Motor neuron (in vitro differentiated cells): ENCODE results near the gene CDK8. TPM values are rescaled to one million over a fixed set of nuclear protein-coding genes. Genes with fewer than 3 reads are reported as not detected.
A peak's percentile ranks its signal among the peaks of the same experiment; 100 is the strongest.

Experiments
- ATAC-seq, 8 experiments: fragments of 200-7000 bp; cut with Tn5 transposase; replicated peaks in 6 of 8; 2 replicates each; pipeline ENCODE4 v1.8.0; 2021; ENCODE audit warnings: mild to moderate bottlenecking in 8 of 8, moderate library complexity in 8 of 8
- H3K27ac ChIP-seq, 2 donors: fragments of 250-450 bp; sonication (Bioruptor Pico); 2 replicates each; pipeline ENCODE4 v1.9.0; 2021; ENCODE audit warnings: antibody characterized with exemption in 2 of 2, mild to moderate bottlenecking in 2 of 2, moderate library complexity in 1 of 2
- H3K4me1 ChIP-seq, 2 donors: fragments of 250-450 bp; sonication (Bioruptor Pico); replicated peaks in 1 of 2; 2 replicates each; pipeline ENCODE4 v1.6.1; 2021; ENCODE audit warnings: antibody characterized with exemption in 2 of 2, mild to moderate bottlenecking in 2 of 2, moderate library complexity in 1 of 2
- H3K4me3 ChIP-seq, 5 donors: fragments of 250-450 bp; sonication (Bioruptor Pico); 2 replicates each; pipeline ENCODE4 v1.9.0; 2021; ENCODE audit warnings: antibody characterized with exemption in 5 of 5, mild to moderate bottlenecking in 5 of 5, moderate library complexity in 4 of 5
- WGBS, 10 experiments: fragments of 450-650 bp; shearing (Covaris generic); methylation state at CpG; one replicate each; pipeline ENCODE4 v1.0.0; 2022; 5-methylcytosine and 5-hydroxymethylcytosine counted together
- in situ Hi-C, 9 experiments: fragments of 400-800 bp; cut with MboI; loops; one replicate each; pipeline ENCODE4 v1.15.0; 2021; ENCODE audit warnings: low sequenced_read_pairs in 9 of 9, low pct_unique_long_range_greater_than_20kb in 2 of 9; ENCODE audit not compliant: unreplicated experiment in 9 of 9
- total RNA-seq, 8 experiments: library from RNA; unstranded; fragments of 300-600 nt; gene quantifications; 2 replicates each; pipeline versions ENCODE4 v1.2.3 to v1.2.4, GENCODE V29; 2022

CDK8 gene
- total RNA-seq, 8 experiments from 2014 or later, result 14.0 to 35.0 (median 28.1) TPM

GRCh38 chr13:26420282-26420960, 166.5 kb downstream of the CDK8 start:
- no peak for ATAC-seq
- WGBS, 10 experiments, result 0 to 100% (median 72%) methylated on average over 1 to 4 of the region's 4 CpGs; no CpG with 5 or more reads in 1 of the 10 experiments
- in situ Hi-C loops, result no loop called here
- Histone ChIP-seq H3K4me1 (no peaks in the 10 kb centered on the region), H3K27ac (no peak overlapping the region), H3K4me3 (no peak overlapping the region)

- Histone ChIP-seq H3K4me1 (no peaks in the 10 kb centered on the region), H3K27ac (no peak overlapping the region), H3K4me3 (no peak overlapping the region)
- WGBS, 10 experiments, result 35 to 90% (median 67%) methylated on average over 1 to 5 of the region's 7 CpGs; no CpG with 5 or more reads in 2 of the 10 experiments
- no peak for ATAC-seq
- in situ Hi-C loops, result no loop called here
Observed at GRCh38 chr13:26422036-26422435, 168.1 kb downstream of the CDK8 start.

GRCh38 chr13:26423629-26424028, 169.7 kb downstream of the CDK8 start:
- 0 to 80% (median 17%) methylated on average over 1 to 3 of the region's 3 CpGs; no CpG with 5 or more reads in 2 of the 10 experiments for WGBS, 10 experiments
- Histone ChIP-seq H3K27ac (no peak overlapping the region), H3K4me1 (no peaks in the 10 kb centered on the region), H3K4me3 (no peak overlapping the region)
- in situ Hi-C loops, result no loop called here
- peak in 2 of 8 experiments; percentile 38 to 53 for ATAC-seq

GRCh38 chr13:26424181-26424580, 170.3 kb downstream of the CDK8 start:
- Histone ChIP-seq H3K27ac (no peak overlapping the region), H3K4me3 (no peak overlapping the region), H3K4me1 (no peaks in the 10 kb centered on the region)
- ATAC-seq, result no peak
- WGBS, 10 experiments, result 65 to 90% (median 82%) methylated on average over 3 to 8 of the region's 14 CpGs; no CpG with 5 or more reads in 6 of the 10 experiments
- in situ Hi-C loops, result no loop called here

GRCh38 chr13:26425443-26426358, 171.8 kb downstream of the CDK8 start:
- ATAC-seq, result peak in 3 of 8 experiments; percentile 26 to 80 (median 29)
- no peak overlapping the region for H3K27ac ChIP-seq
- in situ Hi-C loops, result no loop called here

GRCh38 chr13:26433776-26434175, 179.8 kb downstream of the CDK8 start:
- in situ Hi-C loops, result no loop called here
- ATAC-seq, result peak in 2 of 8 experiments; percentile 38 to 69
- H3K4me3 ChIP-seq, result no peak overlapping the region
- H3K27ac ChIP-seq, result no peak overlapping the region
- no peaks in the 10 kb centered on the region for H3K4me1 ChIP-seq
- WGBS, 10 experiments, result 11 to 73% (median 50%) methylated on average over 2 to 4 of the region's 4 CpGs; no CpG with 5 or more reads in 1 of the 10 experiments

More at GRCh38 chr13:26425443-26426358, 171.8 kb downstream of the CDK8 start:
- Histone ChIP-seq H3K4me3 (no peak overlapping the region), H3K4me1 (no peaks in the 10 kb centered on the region)
- 9 to 81% (median 67%) methylated on average over 1 to 8 of the region's 9 CpGs for WGBS, 10 experiments

GRCh38 chr13:26435171-26435570, 181.2 kb downstream of the CDK8 start:
- ATAC-seq, result no peak
- no peaks in the 10 kb centered on the region for H3K4me1 ChIP-seq
- H3K4me3 ChIP-seq, result no peak overlapping the region
- no peak overlapping the region for H3K27ac ChIP-seq
- in situ Hi-C loops, result no loop called here

GRCh38 chr13:26435646-26436045, 181.7 kb downstream of the CDK8 start:
- WGBS, 10 experiments, result 20 to 50% (median 40%) methylated on average over 1 to 2 of the region's 3 CpGs; no CpG with 5 or more reads in 7 of the 10 experiments
- in situ Hi-C loops, result no loop called here
- ATAC-seq, result no peak
- no peak overlapping the region for H3K27ac ChIP-seq
- H3K4me3 ChIP-seq, result no peak overlapping the region
- H3K4me1 ChIP-seq, result no peaks in the 10 kb centered on the region

GRCh38 chr13:26436914-26437313, 183.0 kb downstream of the CDK8 start:
- ATAC-seq, result no peak
- WGBS, 10 experiments, result 8 to 94% (median 69%) methylated on average over 1 to 3 of the region's 3 CpGs
- H3K4me1 ChIP-seq, result no peaks in the 10 kb centered on the region
- H3K4me3 ChIP-seq, result no peak overlapping the region
- in situ Hi-C loops, result no loop called here
- H3K27ac ChIP-seq, result no peak overlapping the region

- Histone ChIP-seq H3K4me1 (no peaks in the 10 kb centered on the region), H3K27ac (no peak overlapping the region), H3K4me3 (no peak overlapping the region)
- in situ Hi-C loops, result no loop called here
- WGBS, 10 experiments, result 4 to 92% (median 60%) methylated on average over 2 to 3 of the region's 3 CpGs
- ATAC-seq, result no peak
Observed at GRCh38 chr13:26440111-26440510, 186.2 kb downstream of the CDK8 start.

GRCh38 chr13:26441476-26441875, 187.5 kb downstream of the CDK8 start:
- WGBS, 10 experiments, result 40 to 97% (median 75%) methylated on average over 1 to 8 of the region's 8 CpGs; no CpG with 5 or more reads in 1 of the 10 experiments
- in situ Hi-C loops, result no loop called here
- ATAC-seq, result no peak
- Histone ChIP-seq H3K27ac (no peak overlapping the region), H3K4me3 (no peak overlapping the region), H3K4me1 (no peaks in the 10 kb centered on the region)

- no peaks in the 10 kb centered on the region for H3K4me1 ChIP-seq
- WGBS, 10 experiments, result 0 to 71% (median 33%) methylated on average over 1 of the region's 1 CpG; no CpG with 5 or more reads in 1 of the 10 experiments
- ATAC-seq, result no peak
- in situ Hi-C loops, result no loop called here
- H3K27ac ChIP-seq, result no peak overlapping the region
- H3K4me3 ChIP-seq, result no peak overlapping the region
Observed at GRCh38 chr13:26442541-26442940, 188.6 kb downstream of the CDK8 start.

- H3K4me1 ChIP-seq, result no peaks in the 10 kb centered on the region
- ATAC-seq, result no peak
- no peak overlapping the region for H3K4me3 ChIP-seq
- WGBS, 10 experiments, result 0 to 100% (median 84%) methylated on average over 1 to 3 of the region's 3 CpGs; no CpG with 5 or more reads in 4 of the 10 experiments
- in situ Hi-C loops, result no loop called here
- no peak overlapping the region for H3K27ac ChIP-seq
Observed at GRCh38 chr13:26445092-26445491, 191.2 kb downstream of the CDK8 start.
